Naive thymus-derived CD4-positive, alpha-beta T cell (primary cell): ENCODE results near the gene EEF1AKMT1. TPM values are rescaled to one million over a fixed set of nuclear protein-coding genes. Genes with fewer than 3 reads are reported as not detected.

Experiments
- ATAC-seq: fragments of 150-1000 bp; cut with Tn5 transposase; 2 replicates; pipeline ENCODE4 v1.10.0; 2021; ENCODE audit warnings: mild to moderate bottlenecking, moderate library complexity
- CTCF ChIA-PET: fragments of 350-600 bp; sonication (Branson Sonifier 250); formaldehyde crosslinking; loops from one replicate; lab custom pipeline; 2021; ENCODE audit warnings: antibody characterized with exemption; lab: Charles Lee
- POLR2A ChIA-PET: fragments of 350-600 bp; sonication (Branson Sonifier 250); formaldehyde crosslinking; loops from one replicate; lab custom pipeline; 2021; ENCODE audit warnings: antibody characterized with exemption, inconsistent platforms; lab: Charles Lee
- DNase-seq, 9 donors: peaks; one replicate each; pipeline versions ENCODE4 v3.0.0 to v3.0.0-alpha.2; 2020 to 2022; ENCODE audit warnings: mixed read lengths in 1 of 9
- H3K27ac ChIP-seq: one replicate; pipeline ENCODE4 v1.7.0; 2013; ENCODE audit warnings: mild to moderate bottlenecking, low read depth, low read length, moderate library complexity
- H3K27me3 ChIP-seq, 2 donors: one replicate each; pipeline ENCODE4 v1.7.0; 2013; ENCODE audit warnings: low read length in 2 of 2, mild to moderate bottlenecking in 2 of 2, moderate library complexity in 2 of 2; ENCODE audit not compliant: control insufficient read depth in 2 of 2, insufficient read depth in 2 of 2
- H3K36me3 ChIP-seq, 3 experiments: 1 replicate in 2 of 3; 2 replicates in 1 of 3; pipeline ENCODE4 v1.7.0; 2013; ENCODE audit warnings: low read length in 3 of 3, mild to moderate bottlenecking in 3 of 3, moderate library complexity in 1 of 3; ENCODE audit not compliant: insufficient read depth in 3 of 3, control insufficient read depth in 2 of 3
- H3K4me1 ChIP-seq, 2 donors: one replicate each; pipeline ENCODE4 v1.7.0; 2013; ENCODE audit warnings: low read length in 2 of 2, mild to moderate bottlenecking in 2 of 2, moderate library complexity in 1 of 2; ENCODE audit not compliant: control insufficient read depth in 2 of 2, insufficient read depth in 2 of 2
- H3K4me3 ChIP-seq: 2 replicates; pipeline ENCODE4 v1.7.0; 2013; ENCODE audit warnings: mild to moderate bottlenecking, low read length
- H3K9me3 ChIP-seq, 3 experiments: 1 replicate in 2 of 3; 2 replicates in 1 of 3; pipeline ENCODE4 v1.7.0; 2013; ENCODE audit warnings: low read length in 3 of 3; ENCODE audit not compliant: control insufficient read depth in 2 of 3
- H3K27ac Mint-ChIP-seq, 9 donors: one replicate each; pipeline ENCODE4 v1.8.0; 2020 to 2022; ENCODE audit warnings: mixed read lengths in 9 of 9, mild to moderate bottlenecking in 8 of 9, moderate library complexity in 5 of 9, inconsistent platforms in 2 of 9
- H3K27me3 Mint-ChIP-seq, 5 donors: one replicate each; pipeline ENCODE4 v1.8.0; 2021 to 2022; ENCODE audit warnings: mixed read lengths in 5 of 5, mild to moderate bottlenecking in 1 of 5
- H3K36me3 Mint-ChIP-seq, 5 donors: one replicate each; pipeline ENCODE4 v1.8.0; 2020 to 2022; ENCODE audit warnings: mixed read lengths in 5 of 5, mild to moderate bottlenecking in 3 of 5, inconsistent platforms in 1 of 5
- H3K4me1 Mint-ChIP-seq, 7 donors: one replicate each; pipeline ENCODE4 v1.8.0; 2020 to 2022; ENCODE audit warnings: mixed read lengths in 7 of 7, mild to moderate bottlenecking in 3 of 7, inconsistent platforms in 1 of 7
- H3K4me3 Mint-ChIP-seq, 10 donors: one replicate each; pipeline ENCODE4 v1.8.0; 2020 to 2022; ENCODE audit warnings: mild to moderate bottlenecking in 10 of 10, mixed read lengths in 10 of 10, moderate library complexity in 6 of 10, inconsistent platforms in 2 of 10
- H3K9me3 Mint-ChIP-seq, 11 donors: one replicate each; pipeline ENCODE4 v1.8.0; 2020 to 2022; ENCODE audit warnings: mixed read lengths in 11 of 11, mild to moderate bottlenecking in 4 of 11, inconsistent platforms in 1 of 11, moderate library complexity in 1 of 11
- intact Hi-C, 2 donors: fragments of 100-400 bp; cut with micrococcal nuclease; formaldehyde crosslinking; loops; one replicate each; pipeline ENCODE4 v1.15.1; 2023
- polyA plus RNA-seq, 2 donors: library from polyadenylated mRNA; unstranded; fragments of 300-500 nt; fragmentation: Illumina TruSeq; gene quantifications; one replicate each; pipeline ENCODE4 v1.2.3, GENCODE V29; 2021
- total RNA-seq, 6 experiments: library from RNA in 5 of 6; stranded (reverse) in 5 of 6; gene quantifications; 1 replicate in 5 of 6; 2 replicates in 1 of 6; pipeline ENCODE4 v1.2.3 and lab custom pipeline; 2021 to 2026

EEF1AKMT1 gene
- total and polyA plus RNA-seq, 7 experiments from 2014 or later: 4.2 to 14.1 (median 9.8) TPM

DNA sequence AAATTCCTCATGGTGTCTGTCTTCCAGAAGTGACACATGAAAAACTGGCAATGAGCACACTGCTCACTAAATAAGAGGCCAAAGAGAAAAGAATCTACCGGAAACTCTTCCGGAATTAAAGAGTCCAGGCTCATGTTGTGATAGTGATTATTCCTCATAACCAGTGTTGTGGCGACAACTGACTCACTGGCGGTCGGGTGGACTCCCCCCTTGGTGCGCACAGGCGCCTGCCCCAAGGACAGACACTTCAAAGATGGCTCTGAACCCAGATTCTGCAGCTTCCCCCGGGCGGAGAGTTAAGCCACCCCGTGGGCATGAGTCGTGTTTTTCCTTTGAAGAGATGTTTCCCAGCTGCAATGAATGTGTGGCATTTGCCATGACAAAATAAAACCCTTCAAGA, 60.0 kb downstream of the EEF1AKMT1 start:
- H3K4me3 ChIP-seq: no peak overlapping the region
- no peaks in the 10 kb centered on the region for H3K36me3 ChIP-seq
- H3K9me3 Mint-ChIP-seq: peaks cover 0 to 3% (median 0%) of the 10 kb centered on the region in 11 donors
- no peaks in the 10 kb centered on the region for H3K27me3 ChIP-seq
- no peaks in the 10 kb centered on the region for H3K9me3 ChIP-seq
- no peak overlapping the region for H3K27ac Mint-ChIP-seq
- ChIA-PET CTCF (interaction anchor here (0.7 to 2.4 kb wide), 4 partner anchors 80 to 215 kb away, joined by 3 to 19 read pairs (median 3); no protein-coding TSS in a partner anchor), POLR2A (no interaction called here)
- no peak overlapping the region for H3K4me3 Mint-ChIP-seq
- peaks cover 5 to 13% (median 8%) of the 10 kb centered on the region in 7 donors for H3K4me1 Mint-ChIP-seq
- no peaks in the 10 kb centered on the region for H3K36me3 Mint-ChIP-seq
- intact Hi-C loops: loop anchor here in 1 of 2 donors (2.0 to 5.0 kb wide), 2 partner anchors 59 to 516 kb away; partner anchors contain the start of gene EEF1AKMT1
- H3K4me1 ChIP-seq: no peaks in the 10 kb centered on the region
- H3K27ac ChIP-seq: no peak overlapping the region
- DNase-seq (no peak), ATAC-seq (no peak)
- H3K27me3 Mint-ChIP-seq: peaks cover 0 to 7% (median 6%) of the 10 kb centered on the region in 5 donors

GRCh38 chr13:20713014-20713376, 60.8 kb downstream of the EEF1AKMT1 start:
- peaks cover 0 to 7% (median 6%) of the 10 kb centered on the region in 5 donors for H3K27me3 Mint-ChIP-seq
- Histone ChIP-seq H3K9me3 (no peaks in the 10 kb centered on the region), H3K4me1 (no peaks in the 10 kb centered on the region), H3K27me3 (no peaks in the 10 kb centered on the region), H3K36me3 (no peaks in the 10 kb centered on the region), H3K4me3 (no peak overlapping the region), H3K27ac (no peak overlapping the region)
- no peak for DNase-seq
- H3K36me3 Mint-ChIP-seq: no peaks in the 10 kb centered on the region
- H3K9me3 Mint-ChIP-seq: peaks cover 0 to 3% (median 0%) of the 10 kb centered on the region in 11 donors
- H3K27ac Mint-ChIP-seq: no peak overlapping the region
- H3K4me3 Mint-ChIP-seq: peak overlapping the region in 2 of 10 donors; percentile 5 to 46
- POLR2A ChIA-PET: no interaction called here
- intact Hi-C loops: loop anchor here in 1 of 2 donors (2.0 to 5.0 kb wide), 2 partner anchors 60 to 516 kb away; partner anchors contain the start of gene EEF1AKMT1
- no peak for ATAC-seq
- peaks cover 5 to 13% (median 8%) of the 10 kb centered on the region in 7 donors for H3K4me1 Mint-ChIP-seq
- CTCF ChIA-PET: interaction anchor here (0.8 to 2.4 kb wide), 2 partner anchors 79 to 116 kb away, joined by 3 to 19 read pairs; no protein-coding TSS in a partner anchor

- DNase-seq (no peak), ATAC-seq (no peak)
- POLR2A ChIA-PET: no interaction called here
- no peak overlapping the region for H3K4me3 ChIP-seq
- CTCF ChIA-PET: interaction anchor here (0.6 to 2.4 kb wide), 3 partner anchors 117 to 756 kb away, joined by 4 to 19 read pairs (median 8); no protein-coding TSS in a partner anchor
- H3K4me1 ChIP-seq: no peaks in the 10 kb centered on the region
- H3K27me3 ChIP-seq: no peaks in the 10 kb centered on the region
- H3K27me3 Mint-ChIP-seq: peaks cover 0 to 7% (median 6%) of the 10 kb centered on the region in 5 donors
- no peaks in the 10 kb centered on the region for H3K36me3 ChIP-seq
- no peaks in the 10 kb centered on the region for H3K9me3 ChIP-seq
- intact Hi-C loops: loop anchor here (1.0 to 5.0 kb wide), 6 partner anchors 61 to 768 kb away; partner anchors contain the start of gene EEF1AKMT1 (in 1 of the 2)
- H3K4me1 Mint-ChIP-seq: peaks cover 5 to 13% (median 8%) of the 10 kb centered on the region in 7 donors
- H3K4me3 Mint-ChIP-seq: peak overlapping the region in 1 of 10 donors; percentile 47
- H3K27ac ChIP-seq: no peak overlapping the region
- peaks cover 0 to 3% (median 0%) of the 10 kb centered on the region in 11 donors for H3K9me3 Mint-ChIP-seq
- H3K36me3 Mint-ChIP-seq: no peaks in the 10 kb centered on the region
- peak overlapping the region in 1 of 9 donors; percentile 17 for H3K27ac Mint-ChIP-seq
Observed at GRCh38 chr13:20711301-20712044, 62.3 kb downstream of the EEF1AKMT1 start.

GRCh38 chr13:20709782-20710181, 64.0 kb downstream of the EEF1AKMT1 start:
- no peaks in the 10 kb centered on the region for H3K4me1 ChIP-seq
- no peak overlapping the region for H3K27ac Mint-ChIP-seq
- intact Hi-C loops: loop anchor here (5.0 to 10.0 kb wide), 5 partner anchors 185 to 935 kb away; partner anchors contain the start of genes CRYL1 (in 1 of the 2), MICU2 (in 1 of the 2), MRPL57 (in 1 of the 2) and SKA3 (in 1 of the 2)
- H3K9me3 Mint-ChIP-seq: peaks cover 0 to 4% (median 0%) of the 10 kb centered on the region in 11 donors
- no peaks in the 10 kb centered on the region for H3K27me3 ChIP-seq
- H3K4me1 Mint-ChIP-seq: peaks cover 5 to 13% (median 8%) of the 10 kb centered on the region in 7 donors
- H3K27ac ChIP-seq: no peak overlapping the region
- POLR2A ChIA-PET: no interaction called here
- H3K36me3 Mint-ChIP-seq: no peaks in the 10 kb centered on the region
- H3K4me3 Mint-ChIP-seq: no peak overlapping the region
- CTCF ChIA-PET: no interaction called here
- peaks cover 0 to 9% (median 6%) of the 10 kb centered on the region in 5 donors for H3K27me3 Mint-ChIP-seq
- no peaks in the 10 kb centered on the region for H3K9me3 ChIP-seq
- ATAC-seq (no peak), DNase-seq (no peak)
- no peak overlapping the region for H3K4me3 ChIP-seq
- no peaks in the 10 kb centered on the region for H3K36me3 ChIP-seq

- peaks cover 0 to 13% (median 6%) of the 10 kb centered on the region in 5 donors for H3K27me3 Mint-ChIP-seq
- POLR2A ChIA-PET: no interaction called here
Observed at GRCh38 chr13:20709369-20709768, 64.4 kb downstream of the EEF1AKMT1 start.

DNA sequence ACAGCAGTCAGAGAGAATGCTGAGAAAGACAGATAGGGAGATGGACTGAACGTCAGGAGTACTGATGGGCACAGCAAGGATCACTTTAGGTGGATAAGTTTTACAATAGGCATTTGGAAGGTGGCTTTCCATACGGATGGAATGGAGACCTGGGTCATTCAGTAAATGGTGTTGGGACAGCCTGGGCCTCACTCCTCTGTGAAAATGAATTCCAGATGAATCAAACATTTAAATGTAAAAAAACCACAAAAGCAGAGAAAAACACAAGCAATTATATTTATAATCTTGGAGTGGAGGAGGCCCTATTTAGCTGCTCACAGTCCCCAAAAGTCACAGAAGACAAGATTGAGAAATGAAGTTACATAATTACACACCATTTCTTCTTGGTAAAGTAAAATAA, 65.5 kb downstream of the EEF1AKMT1 start:
- H3K27ac Mint-ChIP-seq: peak overlapping the region in 1 of 9 donors; percentile 62
- Histone ChIP-seq H3K27ac (no peak overlapping the region), H3K9me3 (no peaks in the 10 kb centered on the region), H3K4me1 (no peaks in the 10 kb centered on the region), H3K27me3 (no peaks in the 10 kb centered on the region), H3K36me3 (no peaks in the 10 kb centered on the region), H3K4me3 (no peak overlapping the region)
- ChIA-PET POLR2A (no interaction called here), CTCF (no interaction called here)
- no peak overlapping the region for H3K4me3 Mint-ChIP-seq
- DNase-seq (no peak), ATAC-seq (no peak)
- peaks cover 0 to 12% (median 5%) of the 10 kb centered on the region in 5 donors for H3K27me3 Mint-ChIP-seq
- intact Hi-C loops: loop anchor here (10.0 kb wide), 4 partner anchors 183 to 933 kb away; partner anchors contain the start of genes CRYL1 (in 1 of the 2), MICU2 (in 1 of the 2), MRPL57 (in 1 of the 2) and SKA3 (in 1 of the 2)
- H3K36me3 Mint-ChIP-seq: no peaks in the 10 kb centered on the region
- H3K4me1 Mint-ChIP-seq: peaks cover 5 to 12% (median 8%) of the 10 kb centered on the region in 7 donors
- H3K9me3 Mint-ChIP-seq: peaks cover 0 to 4% (median 0%) of the 10 kb centered on the region in 11 donors

More at GRCh38 chr13:20709369-20709768, 64.4 kb downstream of the EEF1AKMT1 start:
- Histone ChIP-seq H3K36me3 (no peaks in the 10 kb centered on the region), H3K4me1 (no peaks in the 10 kb centered on the region), H3K27ac (no peak overlapping the region), H3K27me3 (no peaks in the 10 kb centered on the region), H3K4me3 (no peak overlapping the region), H3K9me3 (no peaks in the 10 kb centered on the region)
- no peak for ATAC-seq
- H3K36me3 Mint-ChIP-seq: no peaks in the 10 kb centered on the region
- intact Hi-C loops: loop anchor here (10.0 kb wide), 4 partner anchors 185 to 935 kb away; partner anchors contain the start of genes CRYL1 (in 1 of the 2), MICU2 (in 1 of the 2), MRPL57 (in 1 of the 2) and SKA3 (in 1 of the 2)
- no peak overlapping the region for H3K27ac Mint-ChIP-seq
- no peak for DNase-seq
- peaks cover 0 to 4% (median 0%) of the 10 kb centered on the region in 11 donors for H3K9me3 Mint-ChIP-seq
- H3K4me3 Mint-ChIP-seq: no peak overlapping the region
- peaks cover 5 to 13% (median 8%) of the 10 kb centered on the region in 7 donors for H3K4me1 Mint-ChIP-seq
- CTCF ChIA-PET: no interaction called here
